GM12891 (cell line): ENCODE results near the gene RNPS1.

Experiments
- PAX5 ChIP-seq: IDR thresholded peaks from 2 replicates; pipeline ENCODE4 v1.6.1; 2011; ENCODE audit warnings: low read length, moderate library complexity, mild to moderate bottlenecking; ENCODE audit not compliant: insufficient read depth, severe bottlenecking
- POLR2A ChIP-seq: IDR thresholded peaks from 2 replicates; pipeline ENCODE4 v1.6.1; 2011; ENCODE audit warnings: low read depth, low read length, control low read depth
- POLR2AphosphoS5 ChIP-seq: IDR thresholded peaks from 2 replicates; pipeline ENCODE4 v1.6.1; 2011; ENCODE audit warnings: low read depth, low read length, control low read depth
- POU2F2 ChIP-seq: IDR thresholded peaks from 2 replicates; pipeline ENCODE4 v1.6.1; 2011; ENCODE audit warnings: low read depth, mild to moderate bottlenecking, control low read depth, low read length, moderate library complexity
- SPI1 ChIP-seq: IDR thresholded peaks from 2 replicates; pipeline ENCODE4 v1.6.1; 2011; ENCODE audit warnings: low read depth, low read length, control low read depth
- TAF1 ChIP-seq: IDR thresholded peaks from 2 replicates; pipeline ENCODE4 v1.6.1; 2011; ENCODE audit warnings: low read depth, low read length, control low read depth

- TF ChIP-seq POLR2A (no peak), TAF1 (no peak), POLR2AphosphoS5 (no peak), PAX5 (no peak), POU2F2 (no peak), SPI1 (no peak)
Measured at GRCh38 chr16:2257726-2258125, 10.2 kb downstream of the RNPS1 start.
